Liver (tissue), 9 donors: Measurements from ENCODE around the gene C3orf22. TPM values are rescaled to one million over a fixed set of nuclear protein-coding genes. Genes with fewer than 3 reads are reported as not detected.
A peak's percentile ranks its signal among the peaks of the same experiment; 100 is the strongest.

ENCODE experiments used
- DNase-seq: peaks from one replicate; pipeline ENCODE4 v3.0.0-alpha.2; 2017; ENCODE audit warnings: low spot score
- H3K27ac ChIP-seq, 2 donors: one replicate each; pipeline ENCODE4 v1.7.0; 2013; ENCODE audit warnings: inconsistent platforms in 2 of 2, low read length in 2 of 2, control low read depth in 1 of 2, low read depth in 1 of 2, mild to moderate bottlenecking in 1 of 2
- H3K27me3 ChIP-seq, 4 donors: one replicate each; pipeline versions ENCODE4 v1.6.1 to v1.7.0; 2013; ENCODE audit warnings: low read length in 3 of 4, inconsistent platforms in 1 of 4, mild to moderate bottlenecking in 1 of 4, moderate library complexity in 1 of 4; ENCODE audit not compliant: control insufficient read depth in 4 of 4, insufficient read depth in 4 of 4
- H3K36me3 ChIP-seq, 4 donors: one replicate each; pipeline versions ENCODE4 v1.6.1 to v1.7.0; 2013; ENCODE audit warnings: low read length in 3 of 4, mild to moderate bottlenecking in 3 of 4, low read depth in 1 of 4, moderate library complexity in 1 of 4; ENCODE audit not compliant: control insufficient read depth in 4 of 4, insufficient read depth in 3 of 4
- H3K4me1 ChIP-seq, 4 donors: one replicate each; pipeline versions ENCODE4 v1.6.1 to v1.7.0; 2013; ENCODE audit warnings: low read length in 3 of 4, mild to moderate bottlenecking in 3 of 4, moderate library complexity in 1 of 4; ENCODE audit not compliant: control insufficient read depth in 4 of 4, insufficient read depth in 4 of 4
- H3K4me3 ChIP-seq, 3 donors: one replicate each; pipeline versions ENCODE4 v1.6.1 to v1.7.0; 2013; ENCODE audit warnings: low read length in 3 of 3, control low read depth in 1 of 3, low read depth in 1 of 3, mild to moderate bottlenecking in 1 of 3
- H3K9ac ChIP-seq, 2 donors: one replicate each; pipeline ENCODE4 v1.7.0; 2013; ENCODE audit warnings: low read length in 2 of 2, mild to moderate bottlenecking in 2 of 2, moderate library complexity in 2 of 2, control low read depth in 1 of 2, low read depth in 1 of 2
- H3K9me3 ChIP-seq, 4 donors: one replicate each; pipeline versions ENCODE4 v1.6.1 to v1.7.0; 2013; ENCODE audit warnings: low read length in 3 of 4; ENCODE audit not compliant: control insufficient read depth in 4 of 4
- EGR1 ChIP-seq, 2 donors: IDR thresholded peaks; 2 replicates each; pipeline ENCODE4 v1.6.1; 2016 to 2018; ENCODE audit warnings: antibody characterized with exemption in 2 of 2, low read depth in 2 of 2
- FOXA1 ChIP-seq: IDR thresholded peaks from 2 replicates; pipeline ENCODE4 v1.6.1; 2016; ENCODE audit warnings: antibody characterized with exemption
- FOXA2 ChIP-seq: IDR thresholded peaks from 2 replicates; pipeline ENCODE4 v1.6.1; 2016; ENCODE audit warnings: antibody characterized with exemption
- GABPA ChIP-seq, 2 donors: IDR thresholded peaks in 1 of 2; conservative IDR thresholded peaks in 1 of 2; 2 replicates each; pipeline ENCODE4 v1.6.1; 2016; ENCODE audit warnings: antibody characterized with exemption in 2 of 2, mild to moderate bottlenecking in 1 of 2, moderate library complexity in 1 of 2
- HNF4A ChIP-seq, 2 donors: conservative IDR thresholded peaks; 2 replicates each; pipeline ENCODE4 v1.6.1; 2016; ENCODE audit warnings: antibody characterized with exemption in 2 of 2, mild to moderate bottlenecking in 2 of 2
- HNF4G ChIP-seq: IDR thresholded peaks from 2 replicates; pipeline ENCODE4 v1.6.1; 2016; ENCODE audit warnings: antibody characterized with exemption
- JUND ChIP-seq, 2 donors: IDR thresholded peaks; 2 replicates each; pipeline ENCODE4 v1.6.1; 2016; ENCODE audit warnings: antibody characterized with exemption in 2 of 2
- NR2F2 ChIP-seq: IDR thresholded peaks from 2 replicates; pipeline ENCODE4 v1.6.1; 2016; ENCODE audit warnings: antibody characterized with exemption
- RAD21 ChIP-seq, 2 donors: IDR thresholded peaks; 2 replicates each; pipeline ENCODE4 v1.6.1; 2016; ENCODE audit warnings: antibody characterized with exemption in 2 of 2, mild to moderate bottlenecking in 2 of 2
- REST ChIP-seq: IDR thresholded peaks from 2 replicates; pipeline ENCODE4 v1.6.1; 2016; ENCODE audit warnings: antibody characterized with exemption, mild to moderate bottlenecking
- RXRA ChIP-seq, 2 donors: IDR thresholded peaks; 2 replicates each; pipeline ENCODE4 v1.6.1; 2017 to 2018; ENCODE audit warnings: antibody characterized with exemption in 2 of 2, mild to moderate bottlenecking in 1 of 2
- SP1 ChIP-seq: IDR thresholded peaks from 2 replicates; pipeline ENCODE4 v1.6.1; 2018; ENCODE audit warnings: antibody characterized with exemption, mild to moderate bottlenecking
- TAF1 ChIP-seq: conservative IDR thresholded peaks from 2 replicates; pipeline ENCODE4 v1.6.1; 2016; ENCODE audit warnings: antibody characterized with exemption, mild to moderate bottlenecking
- YY1 ChIP-seq: IDR thresholded peaks from 2 replicates; pipeline ENCODE4 v1.6.1; 2016; ENCODE audit warnings: antibody characterized with exemption, mild to moderate bottlenecking
- WGBS: extraction: QIAGEN DNeasy Blood & Tissue Kit; methylation state at CpG from one replicate; pipeline ENCODE4 v1.1.7; 2013; 5-methylcytosine and 5-hydroxymethylcytosine counted together
- polyA plus RNA-seq, 2 donors: library from polyadenylated mRNA; stranded (reverse) in 1 of 2; unstranded in 1 of 2; fragments of 200-250 nt in 1 of 2; fragments of >200 nt in 1 of 2; fragmentation: Nextera tagmentation in 1 of 2; extraction: Ambion mirVana in 1 of 2; gene quantifications; one replicate each; pipeline versions ENCODE4 v1.2.1 to v1.2.3, GENCODE V29; 2013 to 2015
- total RNA-seq, 2 donors: library from RNA; depleted of rRNA; stranded (reverse); fragments of >200 nt; gene quantifications; one replicate each; pipeline ENCODE4 v1.2.3, GENCODE V29; 2014
- TF ChIP-seq, protein P1 (sequence below): IDR thresholded peaks from 2 replicates; pipeline ENCODE4 v1.6.1; 2016; ENCODE audit warnings: antibody characterized with exemption
- TF ChIP-seq, protein P2 (sequence below): IDR thresholded peaks from 2 replicates; pipeline ENCODE4 v1.6.1; 2016; ENCODE audit warnings: antibody characterized with exemption
- TF ChIP-seq, protein P3 (sequence below): fragments of 150-350 bp; IDR thresholded peaks from 2 replicates; pipeline ENCODE4 v1.5.1; 2017; ENCODE audit warnings: improper control_type of control experiment, low read depth, low read length; ENCODE audit not compliant: missing input control
- TF ChIP-seq, protein P4 (sequence below): IDR thresholded peaks from 2 replicates; pipeline ENCODE4 v1.6.1; 2016; ENCODE audit warnings: antibody characterized with exemption
- donor health status: healthy.
- donor health status: healthy.
- donor health status: healthy.
- donor health status: healthy.
- donor health status: healthy.

C3orf22 gene
- total and polyA plus RNA-seq, 4 donors, result not detected

GRCh38 chr3:126512916-126513650 lies 45.6 kb downstream of the C3orf22 start:
- no peaks in the 10 kb centered on the region for H3K36me3 ChIP-seq
- peaks cover 14 to 49% (median 43%) of the 10 kb centered on the region in 4 donors for H3K4me1 ChIP-seq
- no peak overlapping the region for H3K9ac ChIP-seq
- DNase-seq, result no peak
- 57% methylated on average over 12 of the region's 12 CpGs for WGBS
- H3K9me3 ChIP-seq, result no peaks in the 10 kb centered on the region
- H3K27me3 ChIP-seq, result no peaks in the 10 kb centered on the region
- H3K27ac ChIP-seq, result peak overlapping the region in 1 of 2 donors; percentile 58
- H3K4me3 ChIP-seq, result no peak overlapping the region
- TF ChIP-seq RXRA (IDR thresholded peaks at IDR 0.05) (peak in 1 of 2 donors; percentile 25), RAD21 (IDR thresholded peaks at IDR 0.05) (peak in 1 of 2 donors; percentile 13), TAF1 (no peak), HNF4A (conservative IDR thresholded peaks at IDR 0.05) (peak in 1 of 2 donors; percentile 22)

DNA sequence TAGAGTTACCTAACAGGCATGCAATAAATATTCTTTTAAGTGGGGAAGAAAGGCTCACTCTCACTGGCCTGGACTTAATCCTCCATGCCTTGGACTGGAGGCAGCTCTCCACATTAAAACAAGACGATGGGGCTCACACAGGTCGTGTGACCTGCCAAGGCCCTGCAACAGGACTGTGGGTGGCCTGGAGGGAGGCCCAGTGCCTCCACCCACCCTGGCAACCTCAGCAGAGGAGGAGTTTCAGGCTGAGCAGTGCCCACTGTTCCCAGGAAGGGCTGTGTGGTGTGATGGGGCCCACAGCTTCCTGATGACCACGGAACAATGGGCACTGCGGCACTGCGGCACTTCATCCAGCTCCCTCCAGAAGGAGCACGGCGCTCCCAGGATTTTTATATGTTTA lies 46.7 kb downstream of the C3orf22 start:
- no peak for DNase-seq
- Histone ChIP-seq H3K27ac (no peak overlapping the region), H3K4me3 (no peak overlapping the region), H3K9ac (no peak overlapping the region), H3K4me1 (peaks cover 8 to 39% (median 36%) of the 10 kb centered on the region in 4 donors), H3K9me3 (no peaks in the 10 kb centered on the region), H3K36me3 (peaks cover 0 to 3% (median 0%) of the 10 kb centered on the region in 4 donors), H3K27me3 (no peaks in the 10 kb centered on the region)
- WGBS, result 72% methylated on average over 7 of the region's 7 CpGs
- no peak for TF ChIP-seq REST
- TF ChIP-seq, protein P1, sequence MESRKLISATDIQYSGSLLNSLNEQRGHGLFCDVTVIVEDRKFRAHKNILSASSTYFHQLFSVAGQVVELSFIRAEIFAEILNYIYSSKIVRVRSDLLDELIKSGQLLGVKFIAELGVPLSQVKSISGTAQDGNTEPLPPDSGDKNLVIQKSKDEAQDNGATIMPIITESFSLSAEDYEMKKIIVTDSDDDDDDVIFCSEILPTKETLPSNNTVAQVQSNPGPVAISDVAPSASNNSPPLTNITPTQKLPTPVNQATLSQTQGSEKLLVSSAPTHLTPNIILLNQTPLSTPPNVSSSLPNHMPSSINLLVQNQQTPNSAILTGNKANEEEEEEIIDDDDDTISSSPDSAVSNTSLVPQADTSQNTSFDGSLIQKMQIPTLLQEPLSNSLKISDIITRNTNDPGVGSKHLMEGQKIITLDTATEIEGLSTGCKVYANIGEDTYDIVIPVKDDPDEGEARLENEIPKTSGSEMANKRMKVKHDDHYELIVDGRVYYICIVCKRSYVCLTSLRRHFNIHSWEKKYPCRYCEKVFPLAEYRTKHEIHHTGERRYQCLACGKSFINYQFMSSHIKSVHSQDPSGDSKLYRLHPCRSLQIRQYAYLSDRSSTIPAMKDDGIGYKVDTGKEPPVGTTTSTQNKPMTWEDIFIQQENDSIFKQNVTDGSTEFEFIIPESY, result no peak
- no peak for TF ChIP-seq TAF1
- no peak for TF ChIP-seq NR2F2
- no peak for TF ChIP-seq FOXA2
- TF ChIP-seq, protein P2, sequence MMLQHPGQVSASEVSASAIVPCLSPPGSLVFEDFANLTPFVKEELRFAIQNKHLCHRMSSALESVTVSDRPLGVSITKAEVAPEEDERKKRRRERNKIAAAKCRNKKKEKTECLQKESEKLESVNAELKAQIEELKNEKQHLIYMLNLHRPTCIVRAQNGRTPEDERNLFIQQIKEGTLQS, result no peak
- no peak for TF ChIP-seq FOXA1
- TF ChIP-seq JUND (IDR thresholded peaks at IDR 0.05), result no peak
- TF ChIP-seq HNF4G, result no peak
- TF ChIP-seq SP1, result no peak
- TF ChIP-seq, protein P3, sequence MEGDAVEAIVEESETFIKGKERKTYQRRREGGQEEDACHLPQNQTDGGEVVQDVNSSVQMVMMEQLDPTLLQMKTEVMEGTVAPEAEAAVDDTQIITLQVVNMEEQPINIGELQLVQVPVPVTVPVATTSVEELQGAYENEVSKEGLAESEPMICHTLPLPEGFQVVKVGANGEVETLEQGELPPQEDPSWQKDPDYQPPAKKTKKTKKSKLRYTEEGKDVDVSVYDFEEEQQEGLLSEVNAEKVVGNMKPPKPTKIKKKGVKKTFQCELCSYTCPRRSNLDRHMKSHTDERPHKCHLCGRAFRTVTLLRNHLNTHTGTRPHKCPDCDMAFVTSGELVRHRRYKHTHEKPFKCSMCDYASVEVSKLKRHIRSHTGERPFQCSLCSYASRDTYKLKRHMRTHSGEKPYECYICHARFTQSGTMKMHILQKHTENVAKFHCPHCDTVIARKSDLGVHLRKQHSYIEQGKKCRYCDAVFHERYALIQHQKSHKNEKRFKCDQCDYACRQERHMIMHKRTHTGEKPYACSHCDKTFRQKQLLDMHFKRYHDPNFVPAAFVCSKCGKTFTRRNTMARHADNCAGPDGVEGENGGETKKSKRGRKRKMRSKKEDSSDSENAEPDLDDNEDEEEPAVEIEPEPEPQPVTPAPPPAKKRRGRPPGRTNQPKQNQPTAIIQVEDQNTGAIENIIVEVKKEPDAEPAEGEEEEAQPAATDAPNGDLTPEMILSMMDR, result no peak
- no peak for TF ChIP-seq GABPA (IDR thresholded peaks at IDR 0.05 in 1 of 2, conservative IDR thresholded peaks at IDR 0.05 in 1 of 2)
- TF ChIP-seq RXRA (IDR thresholded peaks at IDR 0.05), result no peak
- TF ChIP-seq, protein P4, sequence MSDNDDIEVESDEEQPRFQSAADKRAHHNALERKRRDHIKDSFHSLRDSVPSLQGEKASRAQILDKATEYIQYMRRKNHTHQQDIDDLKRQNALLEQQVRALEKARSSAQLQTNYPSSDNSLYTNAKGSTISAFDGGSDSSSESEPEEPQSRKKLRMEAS, result no peak
- TF ChIP-seq YY1, result no peak
- no peak for TF ChIP-seq EGR1 (IDR thresholded peaks at IDR 0.05; ENCODE audit: low read depth in 2 of 2)
- no peak for TF ChIP-seq HNF4A (conservative IDR thresholded peaks at IDR 0.05)
- no peak for TF ChIP-seq RAD21 (IDR thresholded peaks at IDR 0.05)
